Natural killer cell (primary cell): ENCODE data around the gene PCDHA7. TPM values are rescaled to one million over a fixed set of nuclear protein-coding genes. Genes with fewer than 3 reads are reported as not detected.

Experiments
- ATAC-seq, 3 donors: fragments of 150-1000 bp in 2 of 3; fragments of 200-7000 bp in 1 of 3; cut with Tn5 transposase; 1 replicate in 1 of 3; 2 replicates in 2 of 3; pipeline ENCODE4 v1.10.0; 2021; ENCODE audit warnings: mild to moderate bottlenecking in 2 of 3, moderate library complexity in 2 of 3
- DNase-seq, 2 donors: peaks; one replicate each; pipeline versions ENCODE4 v3.0.0 to v3.0.0-alpha.2; 2013 to 2021; ENCODE audit warnings: mixed read lengths in 1 of 2
- H3K27ac ChIP-seq: one replicate; pipeline ENCODE4 v1.5.1; 2013; ENCODE audit warnings: mild to moderate bottlenecking, low read length
- H3K27me3 ChIP-seq: one replicate; pipeline ENCODE4 v1.6.1; 2013; ENCODE audit warnings: low read length; ENCODE audit not compliant: control insufficient read depth, insufficient read depth
- H3K36me3 ChIP-seq: one replicate; pipeline ENCODE4 v1.6.1; 2013; ENCODE audit warnings: low read length; ENCODE audit not compliant: control insufficient read depth, insufficient read depth
- H3K4me1 ChIP-seq: one replicate; pipeline ENCODE4 v1.6.1; 2013; ENCODE audit warnings: low read length; ENCODE audit not compliant: control insufficient read depth, insufficient read depth
- H3K4me3 ChIP-seq: one replicate; pipeline ENCODE4 v1.5.1; 2013; ENCODE audit warnings: low read length
- H3K9me3 ChIP-seq: one replicate; pipeline ENCODE4 v1.6.1; 2013; ENCODE audit warnings: low read length; ENCODE audit not compliant: control insufficient read depth, insufficient read depth
- H3K27ac Mint-ChIP-seq, 2 donors: one replicate each; pipeline ENCODE4 v1.8.0; 2022; ENCODE audit warnings: mild to moderate bottlenecking in 2 of 2, mixed read lengths in 2 of 2, moderate library complexity in 1 of 2
- H3K27me3 Mint-ChIP-seq, 2 donors: one replicate each; pipeline ENCODE4 v1.8.0; 2022; ENCODE audit warnings: low read depth in 2 of 2, mixed read lengths in 2 of 2
- H3K36me3 Mint-ChIP-seq: one replicate; pipeline ENCODE4 v1.8.0; 2022; ENCODE audit warnings: mixed read lengths
- H3K4me1 Mint-ChIP-seq, 2 donors: one replicate each; pipeline ENCODE4 v1.8.0; 2022; ENCODE audit warnings: mixed read lengths in 2 of 2
- H3K4me3 Mint-ChIP-seq: one replicate; pipeline ENCODE4 v1.8.0; 2022; ENCODE audit warnings: mild to moderate bottlenecking, moderate library complexity, mixed read lengths
- H3K9me3 Mint-ChIP-seq, 2 donors: one replicate each; pipeline ENCODE4 v1.8.0; 2022; ENCODE audit warnings: mixed read lengths in 2 of 2
- CTCF ChIP-seq: fragments of 200-600 bp; IDR thresholded peaks from one replicate; pipeline ENCODE4 v1.8.0; 2022; ENCODE audit warnings: antibody characterized with exemption
- WGBS: methylation state at CpG from one replicate; pipeline ENCODE4 v1.1.7; 2013; ENCODE audit warnings: missing lambda C conversion rate; ENCODE audit not compliant: insufficient coverage; 5-methylcytosine and 5-hydroxymethylcytosine counted together
- intact Hi-C: fragments of 100-400 bp; cut with micrococcal nuclease; formaldehyde crosslinking; loops from one replicate; pipeline ENCODE4 v1.14.2; 2022
- total RNA-seq, 4 donors: library from RNA; stranded (reverse); fragments of 120-200 nt in 1 of 4; gene quantifications; one replicate each; pipeline versions ENCODE4 v1.2.3 to v1.2.4, GENCODE V29; 2013 to 2022

Gene PCDHA7
- total RNA-seq, 3 donors from 2014 or later (not counting 1 experiment from before 2014, with no cell fraction given): not detected

- H3K4me3 ChIP-seq: no peak overlapping the region
Measured at GRCh38 chr5:140835622-140836510, 1.8 kb downstream of the PCDHA7 start.

GRCh38 chr5:140840978-140841962 lies 7.2 kb downstream of the PCDHA7 start, which contains the start of gene PCDHA8:
Gene PCDHA8, plus strand, starts transcription at chr5:140841187. Its CDS starts 135 bp downstream, at chr5:140841322.
- intact Hi-C loops: no loop called here
- H3K4me3 ChIP-seq: no peak within 1 kb of the TSS
- no peak for DNase-seq

More at GRCh38 chr5:140835622-140836510, 1.8 kb downstream of the PCDHA7 start:
- no peak overlapping the region for H3K4me3 Mint-ChIP-seq
- Histone ChIP-seq H3K4me1 (no peaks in the 10 kb centered on the region), H3K27ac (no peak overlapping the region), H3K36me3 (no peaks in the 10 kb centered on the region), H3K27me3 (peaks cover 12% of the 10 kb centered on the region), H3K9me3 (peaks cover 5% of the 10 kb centered on the region)
- intact Hi-C loops: no loop called here
- TF ChIP-seq CTCF: no peak
- peaks cover 11 to 18% of the 10 kb centered on the region in 2 donors for H3K27me3 Mint-ChIP-seq
- H3K9me3 Mint-ChIP-seq: peaks cover 9 to 15% of the 10 kb centered on the region in 2 donors
- WGBS: 56% methylated on average over 103 of the region's 103 CpGs
- DNase-seq (no peak), ATAC-seq (no peak)
- H3K4me1 Mint-ChIP-seq: no peaks in the 10 kb centered on the region
- no peak overlapping the region for H3K27ac Mint-ChIP-seq
- H3K36me3 Mint-ChIP-seq: peaks cover 8% of the 10 kb centered on the region

More at GRCh38 chr5:140840978-140841962, 7.2 kb downstream of the PCDHA7 start, which contains the start of gene PCDHA8:
- WGBS: 31% methylated on average over 43 of the region's 47 CpGs
- Mint-ChIP-seq H3K4me3 (peak within 1 kb of the TSS; percentile 37), H3K9me3 (peaks cover 2 to 3% of the 10 kb centered on the region in 2 donors), H3K4me1 (no peaks in the 10 kb centered on the region), H3K36me3 (no peaks in the 10 kb centered on the region), H3K27me3 (peaks cover 0 to 8% of the 10 kb centered on the region in 2 donors), H3K27ac (no peak within 1 kb of the TSS)
- H3K27ac ChIP-seq: no peak within 1 kb of the TSS
- peaks cover 2% of the 10 kb centered on the region for H3K27me3 ChIP-seq
- no peak for TF ChIP-seq CTCF
- no peak for ATAC-seq
- no peaks in the 10 kb centered on the region for H3K36me3 ChIP-seq
- H3K4me1 ChIP-seq: no peaks in the 10 kb centered on the region
- peaks cover 15% of the 10 kb centered on the region for H3K9me3 ChIP-seq
